Erythroblast (primary cell): Measurements from ENCODE around the gene TBX10.

Experiments
- GATA1 ChIP-seq: IDR thresholded peaks from 2 replicates; pipeline ENCODE4 v1.6.1; 2011; ENCODE audit warnings: low read depth, mild to moderate bottlenecking, control low read depth, low read length, moderate library complexity
- POLR2A ChIP-seq: IDR thresholded peaks from 2 replicates; pipeline ENCODE4 v1.6.1; 2011; ENCODE audit warnings: mild to moderate bottlenecking, low read length

DNA sequence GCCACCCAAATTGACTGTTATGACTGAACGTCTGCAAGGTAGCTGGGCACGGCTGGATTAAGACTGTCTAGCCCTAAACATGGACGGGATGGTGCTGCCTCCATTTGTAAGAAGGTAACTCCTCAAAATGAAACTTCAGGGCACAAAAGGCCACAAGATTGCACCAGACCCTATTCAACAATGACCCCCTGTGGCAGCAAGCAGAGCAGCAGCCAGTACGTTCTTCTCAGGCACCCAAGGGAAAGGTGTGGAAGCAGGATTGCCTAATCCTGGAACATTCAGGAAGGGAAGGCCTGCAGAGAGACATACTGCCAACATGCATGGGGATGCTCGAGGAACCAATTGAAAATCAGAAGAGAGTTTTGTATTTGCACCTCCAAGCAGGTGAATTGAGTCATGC lies 4.5 kb upstream of the TBX10 start:
- TF ChIP-seq POLR2A (no peak), GATA1 (no peak)
